DMS53 treated with DMSO at 0.1 percent for 48 hours (cell line): ENCODE measurements around the gene RPS2.
"Not testable (repeated sequence)": the region's sequence is repeated elsewhere in the genome, so short reads cannot be mapped to it uniquely, and the experiment has no call there.

Experiments used
- DNase-seq: peaks from one replicate; lab custom pipeline; 2025; ENCODE audit not compliant: unreplicated experiment; lab: John Stamatoyannopoulos, UW

RPS2 gene

GRCh38 chr16:1965396-1966001, 873 bp upstream of the RPS2 start:
- no peak for DNase-seq

GRCh38 chr16:1963806-1964505, 670 bp downstream of the RPS2 start:
- DNase-seq = no peak

- not testable (repeated sequence) for DNase-seq
Observed at GRCh38 chr16:1962161-1963153, 2.2 kb downstream of the RPS2 start.

GRCh38 chr16:1961651-1962067, 3.0 kb downstream of the RPS2 start:
- DNase-seq = peak; percentile 13

- peak; percentile 51 for DNase-seq
Observed at GRCh38 chr16:1960665-1961630, 3.7 kb downstream of the RPS2 start.

- peak; percentile 66 for DNase-seq
Observed at GRCh38 chr16:1959269-1960039, 5.2 kb downstream of the RPS2 start, which contains the start of gene NDUFB10. TSS of gene NDUFB10 (plus strand) at chr16:1959538. CDS start at chr16:1959625, 87 bp downstream.

- no peak for DNase-seq
Observed at GRCh38 chr16:1958715-1959268, 5.8 kb downstream of the RPS2 start.

- DNase-seq = not testable (repeated sequence)
Observed at GRCh38 chr16:1958143-1958491, 6.5 kb downstream of the RPS2 start.

GRCh38 chr16:1957434-1958142, 7.0 kb downstream of the RPS2 start:
- DNase-seq = not testable (repeated sequence)

GRCh38 chr16:1953734-1954133, 10.9 kb downstream of the RPS2 start:
- no peak for DNase-seq

- DNase-seq = no peak
Observed at GRCh38 chr16:1950559-1950958, 14.1 kb downstream of the RPS2 start.

- no peak for DNase-seq
Observed at GRCh38 chr16:1950047-1950446, 14.6 kb downstream of the RPS2 start.

GRCh38 chr16:1949507-1949906, 15.1 kb downstream of the RPS2 start:
- no peak for DNase-seq

GRCh38 chr16:1947369-1947670, 17.3 kb downstream of the RPS2 start:
- no peak for DNase-seq

- DNase-seq = no peak
Observed at GRCh38 chr16:1946495-1947368, 17.9 kb downstream of the RPS2 start.

- no peak for DNase-seq
Observed at GRCh38 chr16:1945559-1946391, 18.9 kb downstream of the RPS2 start.

- DNase-seq = no peak
Observed at GRCh38 chr16:1944612-1945199, 19.9 kb downstream of the RPS2 start.
